HEK293T (cell line): ENCODE measurements around the gene ACTN2.

Source experiments
- L3MBTL2 ChIP-seq: fragments of 450-650 bp; conservative IDR thresholded peaks from 2 replicates; pipeline ENCODE4 v1.6.1; 2016; ENCODE audit warnings: mild to moderate bottlenecking
- LEF1 ChIP-seq: fragments of 450-650 bp; IDR thresholded peaks from 2 replicates; pipeline ENCODE4 v1.6.1; 2017; ENCODE audit warnings: mild to moderate bottlenecking, borderline replicate concordance

DNA sequence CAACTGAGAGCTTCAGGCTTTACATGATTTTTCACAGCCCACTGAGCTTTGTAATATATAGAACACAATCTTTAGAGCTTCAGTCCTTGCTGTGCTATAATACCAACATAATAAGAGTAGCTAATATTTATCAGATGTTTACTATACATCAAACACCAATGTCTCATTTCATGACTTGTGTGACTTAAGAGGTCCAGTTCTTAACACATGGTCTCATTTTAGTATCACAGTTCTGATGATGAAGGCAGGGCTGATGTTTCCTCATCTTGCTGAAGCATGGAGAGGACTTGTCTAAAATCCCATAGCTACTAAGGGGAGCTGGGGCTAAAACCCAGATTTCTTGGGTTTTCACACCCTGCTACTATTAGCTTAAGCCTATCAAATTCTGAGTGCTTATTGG is 114.3 kb downstream of the ACTN2 start:
- TF ChIP-seq L3MBTL2 (no peak), LEF1 (no peak)
